Stimulated activated CD4-positive, alpha-beta T cell treated with anti-CD3 and anti-CD28 coated beads, Interleukin-15, amount 100 ng/mL, for 24 hours (primary cell): ENCODE results near the gene ANKRD9.
"Not testable (repeated sequence)": the region's sequence is repeated elsewhere in the genome, so short reads cannot be mapped to it uniquely, and the experiment has no call there.

Experiments
- DNase-seq: peaks from one replicate; pipeline ENCODE4 v3.0.0-alpha.2; 2020

ANKRD9 gene

GRCh38 chr14:102538602-102539543 lies 29.3 kb upstream of the ANKRD9 start:
- DNase-seq = no peak

- DNase-seq = no peak
Observed at GRCh38 chr14:102537981-102538601, 28.5 kb upstream of the ANKRD9 start.

GRCh38 chr14:102532204-102532658 lies 22.7 kb upstream of the ANKRD9 start:
- no peak for DNase-seq

GRCh38 chr14:102530828-102531478 lies 21.4 kb upstream of the ANKRD9 start:
- no peak for DNase-seq

- no peak for DNase-seq
Observed at GRCh38 chr14:102528431-102529170, 19.0 kb upstream of the ANKRD9 start.

GRCh38 chr14:102525929-102526497 lies 16.4 kb upstream of the ANKRD9 start:
- no peak for DNase-seq

- peak; percentile 50 for DNase-seq
Observed at GRCh38 chr14:102525219-102525928, 15.8 kb upstream of the ANKRD9 start.

- peak; percentile 98 for DNase-seq
Observed at GRCh38 chr14:102524451-102525218, 15.1 kb upstream of the ANKRD9 start.

GRCh38 chr14:102523569-102524450 lies 14.2 kb upstream of the ANKRD9 start:
- DNase-seq = no peak

- no peak for DNase-seq
Observed at GRCh38 chr14:102523200-102523568, 13.6 kb upstream of the ANKRD9 start.

GRCh38 chr14:102519709-102520108 lies 10.1 kb upstream of the ANKRD9 start:
- DNase-seq = not testable (repeated sequence)

- DNase-seq = no peak
Observed at GRCh38 chr14:102518063-102518648, 8.6 kb upstream of the ANKRD9 start.

GRCh38 chr14:102517392-102518062 lies 8.0 kb upstream of the ANKRD9 start:
- no peak for DNase-seq

GRCh38 chr14:102516531-102517391 lies 7.2 kb upstream of the ANKRD9 start:
- peak; percentile 70 for DNase-seq

- DNase-seq = no peak
Observed at GRCh38 chr14:102514987-102515733, 5.6 kb upstream of the ANKRD9 start.

- no peak for DNase-seq
Observed at GRCh38 chr14:102513899-102514772, 4.6 kb upstream of the ANKRD9 start.
